Measurements from ENCODE around the gene TAS2R60.
"Not testable (repeated sequence)": the region's sequence is repeated elsewhere in the genome, so short reads cannot be mapped to it uniquely, and the experiment has no call there.

TAS2R60 gene

GRCh38 chr7:143411976-143412708 is 31.1 kb upstream of the TAS2R60 start:
- no peak for DNase-seq (ENCODE audit: low read depth)

GRCh38 chr7:143413123-143413522 is 30.1 kb upstream of the TAS2R60 start:
- no peak for DNase-seq (ENCODE audit: low read depth)

- not testable (repeated sequence) for DNase-seq (ENCODE audit: low read depth)
These were observed 28.0 kb upstream of the TAS2R60 start for GRCh38 chr7:143415209-143415608.

- no peak for DNase-seq (ENCODE audit: low read depth)
These were observed 27.4 kb upstream of the TAS2R60 start for GRCh38 chr7:143415742-143416397.

- no peak for DNase-seq (ENCODE audit: low read depth)
These were observed 26.6 kb upstream of the TAS2R60 start for GRCh38 chr7:143416565-143417149.

GRCh38 chr7:143417734-143418383 is 25.4 kb upstream of the TAS2R60 start:
- no peak for DNase-seq (ENCODE audit: low read depth)

GRCh38 chr7:143418681-143419458 is 24.4 kb upstream of the TAS2R60 start:
- DNase-seq (ENCODE audit: low read depth): no peak

GRCh38 chr7:143419880-143420279 is 23.4 kb upstream of the TAS2R60 start:
- DNase-seq (ENCODE audit: low read depth): no peak

GRCh38 chr7:143420624-143421023 is 22.6 kb upstream of the TAS2R60 start:
- DNase-seq (ENCODE audit: low read depth): not testable (repeated sequence)

GRCh38 chr7:143422033-143422432 is 21.2 kb upstream of the TAS2R60 start:
- no peak for DNase-seq (ENCODE audit: low read depth)

- DNase-seq (ENCODE audit: low read depth): not testable (repeated sequence)
These were observed 18.8 kb upstream of the TAS2R60 start for GRCh38 chr7:143424476-143424875.

- no peak for DNase-seq (ENCODE audit: low read depth)
These were observed 16.6 kb upstream of the TAS2R60 start for GRCh38 chr7:143426479-143427142.

GRCh38 chr7:143429770-143430698 is 13.2 kb upstream of the TAS2R60 start:
- DNase-seq (ENCODE audit: low read depth): no peak

GRCh38 chr7:143431109-143431508 is 12.1 kb upstream of the TAS2R60 start:
- no peak for DNase-seq (ENCODE audit: low read depth)

- DNase-seq (ENCODE audit: low read depth): no peak
These were observed 9.5 kb upstream of the TAS2R60 start for GRCh38 chr7:143433759-143434158.

GRCh38 chr7:143434660-143435059 is 8.6 kb upstream of the TAS2R60 start:
- DNase-seq (ENCODE audit: low read depth): no peak

GRCh38 chr7:143435266-143435665 is 8.0 kb upstream of the TAS2R60 start:
- DNase-seq (ENCODE audit: low read depth): no peak

GRCh38 chr7:143436325-143436946 is 6.8 kb upstream of the TAS2R60 start:
- no peak for DNase-seq (ENCODE audit: low read depth)

GRCh38 chr7:143437578-143437977 is 5.7 kb upstream of the TAS2R60 start:
- no peak for DNase-seq (ENCODE audit: low read depth)

- no peak for DNase-seq (ENCODE audit: low read depth)
These were observed 3.4 kb upstream of the TAS2R60 start for GRCh38 chr7:143439866-143440265.

All from GM04503 (cell line).